Activated CD4-positive, CD25-positive, alpha-beta regulatory T cell treated with anti-CD3 and anti-CD28 coated beads, Interleukin-2, amount 50 U/mL, for 24 hours (primary cell): Measurements from ENCODE around the gene OTOGL.
"Not testable (repeated sequence)": the region's sequence is repeated elsewhere in the genome, so short reads cannot be mapped to it uniquely, and the experiment has no call there.

ENCODE experiments used
- ATAC-seq, 2 donors: fragments of 150-1000 bp; cut with Tn5 transposase; one replicate each; pipeline ENCODE4 v1.10.0; 2021; ENCODE audit warnings: mild to moderate bottlenecking in 1 of 2, moderate library complexity in 1 of 2

The OTOGL gene

DNA sequence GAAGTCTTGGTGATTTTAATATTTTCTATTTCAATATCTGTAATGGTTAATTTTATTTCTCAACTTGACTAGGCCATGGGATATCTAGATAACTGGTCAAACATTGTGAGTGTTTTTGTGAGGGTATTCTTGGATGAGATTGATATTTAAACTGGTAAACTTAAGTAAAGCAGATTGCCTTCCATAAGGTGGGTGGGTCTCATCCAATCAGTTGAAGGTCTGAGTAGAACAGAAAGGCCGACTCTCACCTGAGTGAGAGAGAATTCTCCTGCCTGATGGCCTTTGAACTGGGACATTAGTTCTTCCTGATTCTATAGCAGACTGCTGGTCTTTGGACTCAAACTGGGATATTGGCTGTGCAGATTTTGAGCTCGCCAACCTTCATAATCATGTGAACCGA is 36.3 kb downstream of the OTOGL start:
- no peak for ATAC-seq

DNA sequence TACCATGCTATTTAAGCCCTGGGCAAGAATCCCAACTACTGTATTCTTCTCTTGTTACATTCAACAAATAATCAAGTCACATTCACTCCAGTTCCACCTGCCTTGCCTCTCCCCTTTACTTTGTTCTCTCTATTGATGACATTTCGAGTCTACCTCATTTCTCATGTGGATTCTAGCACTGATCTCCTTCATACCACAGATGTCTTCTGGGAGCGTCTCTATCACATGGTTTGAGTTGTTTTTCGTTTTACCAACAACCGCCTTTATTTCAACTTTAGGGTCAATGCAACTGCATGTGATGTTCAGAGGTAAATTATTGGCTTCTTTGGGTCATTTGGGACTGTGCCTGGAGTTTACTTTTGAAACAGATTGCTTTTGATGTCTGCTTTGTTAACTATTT is 40.7 kb downstream of the OTOGL start:
- no peak for ATAC-seq

DNA sequence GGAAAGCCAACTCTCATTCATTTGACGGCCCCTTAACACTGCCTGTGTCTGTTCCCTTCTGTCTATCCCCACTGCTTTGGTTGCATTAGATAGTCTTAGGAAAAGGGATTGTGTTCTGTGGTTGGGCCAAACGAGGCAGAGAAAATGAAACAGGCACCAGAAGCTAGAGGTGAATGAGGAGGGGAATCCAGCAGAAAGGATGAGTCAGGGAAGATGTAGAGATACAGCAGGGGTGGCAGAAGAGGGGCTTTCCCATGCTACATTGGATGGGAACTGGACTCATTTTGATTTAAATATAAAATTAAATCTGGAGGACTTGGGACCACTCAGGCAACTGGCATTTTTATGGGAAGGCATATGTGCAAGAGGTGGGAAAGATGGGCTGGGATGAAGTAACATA is 43.3 kb downstream of the OTOGL start:
- no peak for ATAC-seq

GRCh38 chr12:80143537-80143936 is 44.2 kb downstream of the OTOGL start:
- ATAC-seq, result no peak

- ATAC-seq, result not testable (repeated sequence)
These were observed 50.4 kb downstream of the OTOGL start for GRCh38 chr12:80149547-80150313.

GRCh38 chr12:80151131-80151530 is 51.8 kb downstream of the OTOGL start:
- ATAC-seq, result no peak

DNA sequence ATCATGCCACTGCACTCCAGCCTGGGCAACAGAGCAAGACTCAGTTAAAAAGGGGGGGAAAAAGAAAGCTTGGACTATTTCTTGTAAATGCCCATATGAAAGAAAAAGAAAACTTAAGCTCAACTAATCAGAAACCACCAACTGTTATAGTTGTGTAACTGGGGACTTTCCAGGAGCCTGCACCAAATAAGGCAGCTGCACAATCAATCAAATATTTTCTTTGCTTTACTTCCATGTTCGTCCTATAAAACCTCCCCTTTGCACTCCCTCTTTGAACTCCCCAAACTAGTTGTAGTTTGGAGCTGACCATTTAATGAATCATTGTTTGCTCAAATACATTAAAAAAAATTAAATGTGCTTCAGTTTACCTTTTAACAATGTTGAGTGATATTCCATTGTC is 54.9 kb downstream of the OTOGL start:
- no peak for ATAC-seq

GRCh38 chr12:80156306-80156705 is 57.0 kb downstream of the OTOGL start:
- no peak for ATAC-seq

- ATAC-seq, result no peak
These were observed 58.3 kb downstream of the OTOGL start for GRCh38 chr12:80157645-80158044.

- ATAC-seq, result no peak
These were observed 62.3 kb downstream of the OTOGL start for GRCh38 chr12:80161612-80162011.

- no peak for ATAC-seq
These were observed 62.8 kb downstream of the OTOGL start for GRCh38 chr12:80162177-80162576.

DNA sequence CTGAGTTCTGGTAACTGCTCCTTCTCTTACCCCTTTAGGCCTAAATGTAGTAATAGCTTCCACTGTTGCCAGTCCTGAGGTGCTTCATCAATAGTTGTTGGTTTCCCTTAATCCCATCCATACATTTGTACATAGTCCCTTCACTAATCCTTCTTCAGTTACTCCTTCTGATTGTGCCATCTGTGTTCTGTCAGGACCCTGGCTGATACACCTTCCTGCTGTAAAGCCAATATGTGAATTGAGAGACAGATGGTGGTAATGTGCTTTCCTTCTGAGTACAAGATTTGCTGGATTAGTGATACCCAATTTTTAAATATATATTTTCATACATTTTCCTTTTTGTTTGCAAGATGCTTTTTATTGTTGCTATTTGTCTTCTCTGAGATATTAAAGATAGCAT is 66.4 kb downstream of the OTOGL start:
- ATAC-seq, result no peak

DNA sequence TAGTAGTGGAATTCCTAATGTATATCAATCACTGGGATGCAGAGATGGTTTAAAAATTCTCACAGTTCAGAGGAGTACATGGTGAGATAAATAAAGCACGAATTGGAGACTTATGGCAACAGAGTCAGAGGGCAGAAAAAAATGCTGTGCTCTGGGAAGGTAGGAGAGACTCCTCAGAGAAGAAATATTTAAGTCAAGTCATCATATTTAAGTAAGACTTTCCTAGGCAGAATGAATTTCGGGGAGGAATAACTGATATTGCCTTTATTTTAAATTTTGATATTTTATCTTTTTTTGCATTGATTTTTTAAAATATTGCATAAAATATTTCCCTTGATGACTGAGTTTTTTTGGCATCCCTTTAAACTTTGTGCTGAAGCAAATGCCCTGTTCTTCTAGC is 67.4 kb downstream of the OTOGL start:
- no peak for ATAC-seq

GRCh38 chr12:80168936-80169335 is 69.6 kb downstream of the OTOGL start:
- ATAC-seq, result no peak

DNA sequence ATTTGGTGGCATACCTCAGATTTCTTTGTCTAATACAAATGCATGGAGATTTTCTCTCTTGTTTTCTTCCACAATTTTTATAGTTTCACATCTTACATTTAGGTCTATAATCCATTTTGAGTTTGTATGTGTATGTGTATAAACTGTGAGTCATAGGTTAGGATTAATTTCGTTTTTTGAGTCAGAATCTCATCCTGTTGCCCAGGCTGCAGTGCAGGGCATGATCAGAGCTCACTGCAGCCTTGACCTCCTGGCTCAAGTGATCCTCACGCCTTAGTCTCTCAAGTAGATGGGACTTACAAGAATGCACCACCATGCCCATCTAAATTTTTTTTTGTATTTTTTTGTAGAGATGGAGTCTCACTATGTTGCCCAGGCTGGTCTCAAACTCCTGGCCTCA is 71.6 kb downstream of the OTOGL start:
- ATAC-seq, result no peak

- no peak for ATAC-seq
These were observed 73.9 kb downstream of the OTOGL start for GRCh38 chr12:80173083-80173864.

GRCh38 chr12:80175307-80175930 is 76.1 kb downstream of the OTOGL start:
- ATAC-seq, result no peak

DNA sequence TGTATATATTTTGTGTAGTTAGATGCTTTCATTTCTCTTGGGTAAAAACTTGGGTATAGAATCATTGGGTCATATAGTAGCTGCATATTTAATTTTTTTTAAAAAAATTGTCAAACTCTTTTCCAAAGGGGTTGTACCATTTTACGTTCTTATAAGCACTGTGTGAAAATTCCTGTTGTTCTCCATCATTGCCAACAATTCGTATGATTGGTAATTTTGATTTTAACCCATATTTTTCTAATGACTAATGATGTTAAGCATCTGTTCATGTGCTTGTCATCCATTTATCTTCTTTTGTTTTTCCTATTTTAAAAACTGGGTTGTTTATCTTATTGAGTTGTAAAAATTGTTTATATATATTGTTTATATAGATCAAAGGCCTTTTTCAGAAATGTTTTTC is 77.4 kb downstream of the OTOGL start:
- ATAC-seq, result no peak

GRCh38 chr12:80178846-80179245 is 79.5 kb downstream of the OTOGL start:
- peak in 1 of 2 donors; percentile 10 for ATAC-seq

DNA sequence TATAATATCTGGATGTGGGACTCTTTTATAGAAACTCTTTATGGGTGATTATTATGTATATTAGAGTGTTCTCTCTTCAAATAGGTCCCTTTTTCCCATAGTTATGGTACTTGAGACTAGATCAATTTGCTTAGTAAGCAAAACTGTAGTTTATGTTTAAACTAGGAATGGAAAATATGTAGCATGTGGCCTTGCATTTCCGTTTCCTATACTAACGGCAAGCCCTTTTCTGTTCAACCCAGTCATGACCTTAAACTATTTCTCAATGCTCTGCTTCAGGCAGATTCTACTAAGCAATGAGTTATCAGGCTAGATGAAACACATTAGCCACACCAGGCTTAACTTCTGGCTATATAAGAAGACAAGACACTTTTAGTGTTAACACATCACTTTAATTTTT is 84.6 kb downstream of the OTOGL start:
- ATAC-seq, result no peak

DNA sequence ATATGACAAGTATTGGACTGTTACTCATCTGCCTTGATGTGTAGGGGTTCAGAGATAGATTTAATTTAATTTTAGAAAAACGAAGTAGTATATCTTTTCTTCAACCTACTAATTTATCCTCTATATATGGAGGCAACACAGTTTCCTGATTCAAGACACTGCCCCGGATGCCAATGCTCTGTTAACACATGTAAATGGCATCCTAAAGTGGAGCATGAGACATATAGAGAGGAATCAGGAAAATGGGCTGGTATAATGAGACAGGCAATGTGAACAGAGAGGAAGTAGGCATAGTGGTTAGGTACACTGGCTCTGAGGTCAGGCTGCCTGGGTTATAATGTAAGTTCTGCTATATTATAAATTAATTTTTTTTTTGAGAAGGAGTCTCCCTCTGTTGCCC is 85.6 kb downstream of the OTOGL start:
- ATAC-seq, result no peak

DNA sequence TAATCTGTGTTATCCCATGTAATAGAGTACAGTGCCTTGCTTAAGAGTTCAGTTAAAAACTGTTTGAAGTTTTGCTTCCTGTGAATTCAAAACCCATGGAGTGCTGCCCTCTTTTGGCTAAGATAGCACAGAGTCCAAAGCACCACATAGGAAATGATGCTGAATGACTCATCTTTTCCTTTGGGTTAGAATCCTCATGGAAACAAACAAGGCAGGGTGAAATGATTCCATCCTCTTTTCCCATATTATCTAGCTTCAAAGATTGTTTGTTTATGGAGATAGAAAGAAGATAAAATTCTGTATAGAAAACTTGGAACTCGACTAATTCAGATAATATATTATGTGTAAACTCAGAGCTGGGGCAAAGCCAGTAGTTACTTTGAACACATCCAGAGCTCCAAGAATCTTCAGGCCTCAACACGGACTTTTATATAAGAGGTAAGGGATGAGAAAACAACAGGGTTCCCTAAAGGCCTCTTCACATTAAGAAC is 87.4 kb downstream of the OTOGL start:
- no peak for ATAC-seq

- no peak for ATAC-seq
These were observed 88.3 kb downstream of the OTOGL start for GRCh38 chr12:80187660-80188090.

- no peak for ATAC-seq
These were observed 89.2 kb downstream of the OTOGL start for GRCh38 chr12:80188576-80188975.
